K562 (cell line): ENCODE data around the gene FMNL2.

Experiments
- ATF3 ChIP-seq, 2 experiments: fragments of 450-650 bp in 1 of 2; sonication (generic) in 1 of 2; formaldehyde crosslinking in 1 of 2; IDR thresholded peaks in 1 of 2; conservative IDR thresholded peaks in 1 of 2; 2 replicates each; pipeline versions ENCODE4 v1.6.1 to v1.8.1; 2016 to 2023; ENCODE audit warnings: mild to moderate bottlenecking in 2 of 2, moderate library complexity in 2 of 2, inconsistent platforms in 1 of 2, missing genetic modification reagents in 1 of 2
- CHD2 ChIP-seq: IDR thresholded peaks from 2 replicates; pipeline ENCODE4 v1.6.1; 2011; ENCODE audit warnings: low read depth, low read length
- GABPB1 ChIP-seq: sonication (generic); formaldehyde crosslinking; IDR thresholded peaks from 2 replicates; pipeline ENCODE4 v1.8.0; 2022; ENCODE audit warnings: mild to moderate bottlenecking, missing genetic modification reagents
- POLR2A ChIP-seq: fragments of 450-650 bp; conservative IDR thresholded peaks from 2 replicates; pipeline ENCODE4 v1.6.1; 2016
- SMC3 ChIP-seq: conservative IDR thresholded peaks from 2 replicates; pipeline ENCODE4 v1.6.1; 2011; ENCODE audit warnings: low read depth, low read length, improper control_type of control experiment; ENCODE audit not compliant: insufficient read depth
- STAT5B ChIP-seq: fragments of 250-450 bp; sonication (Bioruptor Pico); IDR thresholded peaks from 2 replicates; pipeline ENCODE4 v1.8.0; 2021; ENCODE audit warnings: mild to moderate bottlenecking, inconsistent platforms
- TAF1 ChIP-seq: IDR thresholded peaks from 2 replicates; pipeline ENCODE4 v1.6.1; 2011; ENCODE audit warnings: mild to moderate bottlenecking, low read length, moderate library complexity; ENCODE audit not compliant: insufficient read depth, control insufficient read depth, severe bottlenecking; ENCODE audit errors: extremely low read depth
- ZNF512 ChIP-seq: IDR thresholded peaks from 2 replicates; pipeline ENCODE4 v1.6.1; 2016; ENCODE audit warnings: missing genetic modification characterization, missing compliant biosample characterization
- ZNF766 ChIP-seq: fragments of 200-800 bp; sonication (Bioruptor generic); conservative IDR thresholded peaks from 2 replicates; pipeline ENCODE4 v1.6.1; 2016; ENCODE audit warnings: missing genetic modification characterization, missing compliant biosample characterization
- TF ChIP-seq, protein P1 (sequence below): sonication (generic); formaldehyde crosslinking; IDR thresholded peaks from 2 replicates; pipeline ENCODE4 v1.8.1; 2022; ENCODE audit warnings: missing genetic modification reagents
- TF ChIP-seq, protein P2 (sequence below): fragments of 250-450 bp; sonication (Bioruptor Pico); IDR thresholded peaks from 2 replicates; pipeline ENCODE4 v1.8.0; 2022; ENCODE audit warnings: moderate library complexity, mild to moderate bottlenecking, inconsistent platforms
- TF ChIP-seq, protein P3 (sequence below): fragments of 450-650 bp; IDR thresholded peaks from 2 replicates; pipeline ENCODE4 v1.6.1; 2016; ENCODE audit warnings: missing biosample characterization, missing genetic modification characterization

DNA sequence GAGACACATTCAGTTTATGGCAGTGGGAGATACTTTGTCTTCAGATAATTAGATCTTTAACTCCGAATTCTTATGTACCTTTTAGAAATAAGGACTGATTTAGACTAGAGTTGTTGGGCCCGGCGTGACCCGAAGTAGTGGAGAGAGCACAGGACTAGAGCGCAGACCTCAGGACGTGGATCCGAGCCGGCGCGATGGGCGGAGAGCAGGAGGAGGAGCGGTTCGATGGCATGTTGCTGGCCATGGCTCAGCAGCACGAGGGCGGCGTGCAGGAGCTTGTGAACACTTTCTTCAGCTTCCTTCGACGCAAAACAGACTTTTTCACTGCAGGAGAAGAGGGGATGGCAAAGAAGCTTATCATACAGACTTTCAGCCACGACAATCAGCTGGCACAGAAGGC lies 54.5 kb downstream of the FMNL2 start:
- TF ChIP-seq POLR2A (no peak), TAF1 (no peak), GABPB1 (CRISPR knock-in tag) (no peak), CHD2 (no peak), STAT5B (CRISPR knock-in tag) (no peak), SMC3 (no peak), ZNF766 (no peak), ATF3 (IDR thresholded peaks at IDR 0.05) (no peak), ATF3 (CRISPR knock-in tag; conservative IDR thresholded peaks at IDR 0.05) (no peak), ZNF512 (tag) (no peak)
- TF ChIP-seq, protein P1, sequence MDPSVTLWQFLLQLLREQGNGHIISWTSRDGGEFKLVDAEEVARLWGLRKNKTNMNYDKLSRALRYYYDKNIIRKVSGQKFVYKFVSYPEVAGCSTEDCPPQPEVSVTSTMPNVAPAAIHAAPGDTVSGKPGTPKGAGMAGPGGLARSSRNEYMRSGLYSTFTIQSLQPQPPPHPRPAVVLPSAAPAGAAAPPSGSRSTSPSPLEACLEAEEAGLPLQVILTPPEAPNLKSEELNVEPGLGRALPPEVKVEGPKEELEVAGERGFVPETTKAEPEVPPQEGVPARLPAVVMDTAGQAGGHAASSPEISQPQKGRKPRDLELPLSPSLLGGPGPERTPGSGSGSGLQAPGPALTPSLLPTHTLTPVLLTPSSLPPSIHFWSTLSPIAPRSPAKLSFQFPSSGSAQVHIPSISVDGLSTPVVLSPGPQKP: no peak
- TF ChIP-seq, protein P2, sequence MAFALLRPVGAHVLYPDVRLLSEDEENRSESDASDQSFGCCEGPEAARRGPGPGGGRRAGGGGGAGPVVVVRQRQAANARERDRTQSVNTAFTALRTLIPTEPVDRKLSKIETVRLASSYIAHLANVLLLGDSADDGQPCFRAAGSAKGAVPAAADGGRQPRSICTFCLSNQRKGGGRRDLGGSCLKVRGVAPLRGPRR (CRISPR knock-in tag): no peak
- TF ChIP-seq, protein P3, sequence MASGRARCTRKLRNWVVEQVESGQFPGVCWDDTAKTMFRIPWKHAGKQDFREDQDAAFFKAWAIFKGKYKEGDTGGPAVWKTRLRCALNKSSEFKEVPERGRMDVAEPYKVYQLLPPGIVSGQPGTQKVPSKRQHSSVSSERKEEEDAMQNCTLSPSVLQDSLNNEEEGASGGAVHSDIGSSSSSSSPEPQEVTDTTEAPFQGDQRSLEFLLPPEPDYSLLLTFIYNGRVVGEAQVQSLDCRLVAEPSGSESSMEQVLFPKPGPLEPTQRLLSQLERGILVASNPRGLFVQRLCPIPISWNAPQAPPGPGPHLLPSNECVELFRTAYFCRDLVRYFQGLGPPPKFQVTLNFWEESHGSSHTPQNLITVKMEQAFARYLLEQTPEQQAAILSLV: no peak
